Measurements from ENCODE around the gene GPRC5A.

GPRC5A gene

GRCh38 chr12:12943586-12944260, 52.4 kb downstream of the GPRC5A start:
- TF ChIP-seq REST (IDR thresholded peaks at IDR 0.05; ENCODE audit: insufficient read depth in 1 of 2, low read depth in 2 of 2, low read length in 2 of 2) (no peak), TAF1 (IDR thresholded peaks at IDR 0.05; ENCODE audit: borderline replicate concordance, insufficient read depth, low read length) (no peak), SIN3A (IDR thresholded peaks at IDR 0.05; ENCODE audit: borderline replicate concordance, insufficient read depth, low read length) (no peak), FOXP2 (optimal IDR thresholded peaks at IDR 0.05; ENCODE audit: borderline replicate concordance, extremely low read depth, extremely low read length, insufficient read depth) (no peak), POLR2AphosphoS5 (IDR thresholded peaks at IDR 0.05; ENCODE audit: low read depth, low read length) (no peak)

- TF ChIP-seq POLR2AphosphoS5 (IDR thresholded peaks at IDR 0.05; ENCODE audit: low read depth, low read length) (no peak), REST (IDR thresholded peaks at IDR 0.05; ENCODE audit: insufficient read depth in 1 of 2, low read depth in 2 of 2, low read length in 2 of 2) (no peak), FOXP2 (optimal IDR thresholded peaks at IDR 0.05; ENCODE audit: borderline replicate concordance, extremely low read depth, extremely low read length, insufficient read depth) (no peak), SIN3A (IDR thresholded peaks at IDR 0.05; ENCODE audit: borderline replicate concordance, insufficient read depth, low read length) (no peak), TAF1 (IDR thresholded peaks at IDR 0.05; ENCODE audit: borderline replicate concordance, insufficient read depth, low read length) (no peak)
These were observed 54.2 kb downstream of the GPRC5A start for GRCh38 chr12:12945591-12945990.

- TF ChIP-seq FOXP2 (optimal IDR thresholded peaks at IDR 0.05; ENCODE audit: borderline replicate concordance, extremely low read depth, extremely low read length, insufficient read depth): no peak
- TF ChIP-seq POLR2AphosphoS5 (IDR thresholded peaks at IDR 0.05; ENCODE audit: low read depth, low read length): no peak
- no peak for TF ChIP-seq SIN3A (IDR thresholded peaks at IDR 0.05; ENCODE audit: borderline replicate concordance, insufficient read depth, low read length)
- TF ChIP-seq REST (IDR thresholded peaks at IDR 0.05; ENCODE audit: insufficient read depth in 1 of 2, low read depth in 2 of 2, low read length in 2 of 2): no peak
- no peak for TF ChIP-seq TAF1 (IDR thresholded peaks at IDR 0.05; ENCODE audit: borderline replicate concordance, insufficient read depth, low read length)
These were observed 55.5 kb downstream of the GPRC5A start for GRCh38 chr12:12946686-12947355.

- TF ChIP-seq FOXP2 (optimal IDR thresholded peaks at IDR 0.05; ENCODE audit: borderline replicate concordance, extremely low read depth, extremely low read length, insufficient read depth): no peak
- TF ChIP-seq SIN3A (IDR thresholded peaks at IDR 0.05; ENCODE audit: borderline replicate concordance, insufficient read depth, low read length): no peak
- no peak for TF ChIP-seq REST (IDR thresholded peaks at IDR 0.05; ENCODE audit: insufficient read depth in 1 of 2, low read depth in 2 of 2, low read length in 2 of 2)
- no peak for TF ChIP-seq POLR2AphosphoS5 (IDR thresholded peaks at IDR 0.05; ENCODE audit: low read depth, low read length)
- no peak for TF ChIP-seq TAF1 (IDR thresholded peaks at IDR 0.05; ENCODE audit: borderline replicate concordance, insufficient read depth, low read length)
These were observed 56.5 kb downstream of the GPRC5A start for GRCh38 chr12:12947902-12948301.
